HEK293 (cell line): ENCODE results near the gene RELB.

Source experiments
- CTCF ChIA-PET: fragments of 350-600 bp; formaldehyde crosslinking; extraction: SDS; loops from one replicate; lab custom pipeline; 2021; ENCODE audit warnings: antibody characterized with exemption; lab: Yijun Ruan, JAX
- POLR2A ChIA-PET: fragments of 300-600 bp; formaldehyde crosslinking; extraction: SDS; loops from one replicate; lab custom pipeline; 2020; ENCODE audit warnings: antibody characterized with exemption, inconsistent platforms; lab: Yijun Ruan, JAX
- H3K27ac ChIP-seq: fragments of 200-500 bp; sonication (Bioruptor generic); 2 replicates; pipeline ENCODE4 v1.5.1; 2014; ENCODE audit warnings: low read depth, low read length, control low read depth, inconsistent platforms; ENCODE audit errors: extremely low read depth
- H3K36me3 ChIP-seq, 2 experiments: fragments of 200-500 bp in 1 of 2; sonication (Bioruptor generic) in 1 of 2; 1 replicate in 1 of 2; 2 replicates in 1 of 2; pipeline ENCODE4 v1.5.1; 2014 to 2017; ENCODE audit warnings: inconsistent platforms in 2 of 2, low read length in 2 of 2; ENCODE audit not compliant: control insufficient read depth in 2 of 2, insufficient read depth in 1 of 2
- H3K4me1 ChIP-seq: fragments of 200-500 bp; sonication (Bioruptor generic); 2 replicates; pipeline ENCODE4 v1.5.1; 2014; ENCODE audit warnings: mild to moderate bottlenecking, low read length, inconsistent platforms; ENCODE audit not compliant: control insufficient read depth, insufficient read depth
- H3K4me3 ChIP-seq: 2 replicates; pipeline ENCODE4 v1.5.1; 2011; ENCODE audit warnings: low read depth, mild to moderate bottlenecking, control low read depth, low read length, moderate library complexity
- H3K9me3 ChIP-seq: fragments of 200-500 bp; sonication (Bioruptor generic); 2 replicates; pipeline ENCODE4 v1.5.1; 2014; ENCODE audit warnings: low read depth, low read length, inconsistent platforms; ENCODE audit not compliant: control insufficient read depth, insufficient read depth
- BCL6B ChIP-seq: fragments of 450-650 bp; formaldehyde crosslinking; IDR thresholded peaks from 2 replicates; pipeline ENCODE4 v1.5.1; 2017; ENCODE audit warnings: missing biosample characterization, missing genetic modification characterization
- GLIS1 ChIP-seq: fragments of 450-650 bp; formaldehyde crosslinking; IDR thresholded peaks from 2 replicates; pipeline ENCODE4 v1.5.1; 2016; ENCODE audit warnings: missing biosample characterization, missing genetic modification characterization
- KLF1 ChIP-seq: fragments of 450-650 bp; formaldehyde crosslinking; IDR thresholded peaks from 2 replicates; pipeline ENCODE4 v1.5.1; 2016; ENCODE audit warnings: missing biosample characterization, missing genetic modification characterization
- KLF16 ChIP-seq: fragments of 450-650 bp; formaldehyde crosslinking; IDR thresholded peaks from 2 replicates; pipeline ENCODE4 v1.5.1; 2017; ENCODE audit warnings: missing biosample characterization, missing genetic modification characterization
- OSR2 ChIP-seq: fragments of 450-650 bp; formaldehyde crosslinking; IDR thresholded peaks from 2 replicates; pipeline ENCODE4 v1.5.1; 2016; ENCODE audit warnings: missing biosample characterization, missing genetic modification characterization
- PRDM4 ChIP-seq: fragments of 450-650 bp; formaldehyde crosslinking; IDR thresholded peaks from 2 replicates; pipeline ENCODE4 v1.5.1; 2017; ENCODE audit warnings: missing biosample characterization, missing genetic modification characterization
- SALL2 ChIP-seq: fragments of 450-650 bp; formaldehyde crosslinking; IDR thresholded peaks from 2 replicates; pipeline ENCODE4 v1.5.0; 2017; ENCODE audit warnings: missing biosample characterization, mild to moderate bottlenecking, missing genetic modification characterization, borderline replicate concordance
- ZBTB17 ChIP-seq: fragments of 450-650 bp; formaldehyde crosslinking; IDR thresholded peaks from 2 replicates; pipeline ENCODE4 v1.5.1; 2016; ENCODE audit warnings: missing biosample characterization, missing genetic modification characterization
- ZBTB48 ChIP-seq: fragments of 450-650 bp; formaldehyde crosslinking; IDR thresholded peaks from 2 replicates; pipeline ENCODE4 v1.5.1; 2016; ENCODE audit warnings: missing biosample characterization, missing genetic modification characterization
- ZNF10 ChIP-seq: fragments of 450-650 bp; formaldehyde crosslinking; IDR thresholded peaks from 2 replicates; pipeline ENCODE4 v1.5.1; 2017; ENCODE audit warnings: missing biosample characterization, missing genetic modification characterization
- ZNF19 ChIP-seq: fragments of 450-650 bp; formaldehyde crosslinking; IDR thresholded peaks from 2 replicates; pipeline ENCODE4; 2016; ENCODE audit warnings: missing biosample characterization, missing genetic modification characterization, low read depth
- ZNF404 ChIP-seq: fragments of 450-650 bp; formaldehyde crosslinking; IDR thresholded peaks from 2 replicates; pipeline ENCODE4 v1.5.1; 2017; ENCODE audit warnings: missing biosample characterization, missing genetic modification characterization
- ZNF416 ChIP-seq: fragments of 450-650 bp; formaldehyde crosslinking; IDR thresholded peaks from 2 replicates; pipeline ENCODE4 v1.5.1; 2016; ENCODE audit warnings: missing biosample characterization, missing genetic modification characterization
- ZNF501 ChIP-seq: fragments of 450-650 bp; formaldehyde crosslinking; IDR thresholded peaks from 2 replicates; pipeline ENCODE4 v1.5.1; 2016; ENCODE audit warnings: missing biosample characterization, missing genetic modification characterization
- ZNF580 ChIP-seq: fragments of 450-650 bp; formaldehyde crosslinking; IDR thresholded peaks from 2 replicates; pipeline ENCODE4 v1.5.1; 2016; ENCODE audit warnings: missing biosample characterization, missing genetic modification characterization
- ZNF610 ChIP-seq: fragments of 450-650 bp; formaldehyde crosslinking; IDR thresholded peaks from 2 replicates; pipeline ENCODE4 v1.5.1; 2016; ENCODE audit warnings: missing biosample characterization, missing genetic modification characterization, borderline replicate concordance
- ZNF658 ChIP-seq: fragments of 450-650 bp; formaldehyde crosslinking; IDR thresholded peaks from 2 replicates; pipeline ENCODE4; 2016; ENCODE audit warnings: missing biosample characterization, missing genetic modification characterization
- ZNF677 ChIP-seq: fragments of 450-650 bp; IDR thresholded peaks from 2 replicates; pipeline ENCODE4 v1.5.0; 2018; ENCODE audit warnings: missing biosample characterization, mild to moderate bottlenecking, missing genetic modification characterization, moderate library complexity
- ZSCAN18 ChIP-seq: fragments of 450-650 bp; formaldehyde crosslinking; IDR thresholded peaks from 2 replicates; pipeline ENCODE4 v1.5.1; 2016; ENCODE audit warnings: missing biosample characterization, missing genetic modification characterization

The RELB gene

GRCh38 chr19:45079063-45079910, 78.0 kb downstream of the RELB start, which contains the start of gene GEMIN7 (continued):
- TF ChIP-seq ZSCAN18 (tag by site-specific recombination), result peak; percentile 86; the same call in 1 of the 2 replicates
- peak; percentile 48 for TF ChIP-seq OSR2 (tag by site-specific recombination)
- TF ChIP-seq ZNF677 (tag by site-specific recombination), result peak; percentile 76
- TF ChIP-seq ZNF610, result no peak
- 0 out of 2 replicates have a peak, but pooled peaks have one; percentile 38 for TF ChIP-seq ZNF10 (tag by site-specific recombination)
- TF ChIP-seq, all 188 proteins: peak for 59

- peaks cover 13 to 29% of the 10 kb centered on the region in 2 experiments; a peak in 2 of 3 replicates for H3K36me3 ChIP-seq
- no peaks in the 10 kb centered on the region for H3K9me3 ChIP-seq
- ChIA-PET POLR2A (interaction anchor here (0.6 to 3.5 kb wide), 5 partner anchors 10 to 98 kb away, joined by 4 to 45 read pairs (median 7); partner anchors contain the start of genes BLOC1S3, PPP1R37 and TRAPPC6A), CTCF (interaction anchor here (0.6 to 2.9 kb wide), 6 partner anchors 11 to 358 kb away, joined by 3 to 13 read pairs (median 4); no protein-coding TSS in a partner anchor)
- peaks cover 18% of the 10 kb centered on the region for H3K4me1 ChIP-seq
- H3K4me3 ChIP-seq, result peak overlapping the region; percentile 75
- peak overlapping the region; percentile 62; the same call in 1 of the 2 replicates for H3K27ac ChIP-seq
- TF ChIP-seq ZBTB48 (tag by site-specific recombination) (no peak), ZNF501 (tag by site-specific recombination) (no peak), GLIS1 (tag by site-specific recombination) (no peak), ZNF19 (no peak), KLF1 (no peak), ZBTB17 (tag by site-specific recombination) (0 out of 2 replicates have a peak, but pooled peaks have one; percentile 8), ZNF416 (no peak), ZNF658 (tag by site-specific recombination) (no peak)
Observed at GRCh38 chr19:45079911-45080370, 78.7 kb downstream of the RELB start.

GRCh38 chr19:45082170-45082569, 80.9 kb downstream of the RELB start:
- Histone ChIP-seq H3K4me3 (no peak overlapping the region), H3K4me1 (peaks cover 7% of the 10 kb centered on the region), H3K36me3 (peaks cover 29 to 37% of the 10 kb centered on the region in 2 experiments; a peak in 2 of 3 replicates), H3K9me3 (no peaks in the 10 kb centered on the region), H3K27ac (no peak overlapping the region)
- CTCF ChIA-PET, result interaction anchor here (0.9 kb wide), 1 partner anchor 23 kb away, joined by 4 read pairs; no protein-coding TSS in a partner anchor
- TF ChIP-seq ZNF404 (tag by site-specific recombination) (no peak), ZNF580 (tag by site-specific recombination) (no peak), BCL6B (tag by site-specific recombination) (no peak), PRDM4 (tag by site-specific recombination) (peak; percentile 92), SALL2 (tag by site-specific recombination) (no peak), KLF16 (no peak)
- POLR2A ChIA-PET, result interaction anchor here (2.0 kb wide), 1 partner anchor 10 kb away, joined by 16 read pairs; the partner anchor contains the start of gene PPP1R37
